ENCODE results near the gene MACF1.
"Not testable (repeated sequence)": the region's sequence is repeated elsewhere in the genome, so short reads cannot be mapped to it uniquely, and the experiment has no call there.

Gene MACF1

GRCh38 chr1:39515131-39516086 lies 310.9 kb downstream of the MACF1 start:
- H3K9ac ChIP-seq (ENCODE audit: low read length); H3K4me2 ChIP-seq (ENCODE audit: low read depth, low read length); H3K27ac ChIP-seq (ENCODE audit: low read length); DNase-seq; H2AFZ ChIP-seq (ENCODE audit: low read length); H4K20me1 ChIP-seq (ENCODE audit: insufficient read depth, low read length); H3K4me1 ChIP-seq (ENCODE audit: low read length); H3K9me3 ChIP-seq (replicated peaks; ENCODE audit: insufficient read depth, low read length); H3F3A ChIP-seq (ENCODE audit: insufficient read depth, low read length); H3K27me3 ChIP-seq (replicated peaks; ENCODE audit: insufficient read depth, low read length); H3K36me3 ChIP-seq (replicated peaks; ENCODE audit: insufficient read depth, low read length); H3K79me2 ChIP-seq (ENCODE audit: low read length); H3K4me3 ChIP-seq (ENCODE audit: low read length); H3K9me2 ChIP-seq (replicated peaks; ENCODE audit: insufficient read depth, low read length): not testable (repeated sequence)

DNA sequence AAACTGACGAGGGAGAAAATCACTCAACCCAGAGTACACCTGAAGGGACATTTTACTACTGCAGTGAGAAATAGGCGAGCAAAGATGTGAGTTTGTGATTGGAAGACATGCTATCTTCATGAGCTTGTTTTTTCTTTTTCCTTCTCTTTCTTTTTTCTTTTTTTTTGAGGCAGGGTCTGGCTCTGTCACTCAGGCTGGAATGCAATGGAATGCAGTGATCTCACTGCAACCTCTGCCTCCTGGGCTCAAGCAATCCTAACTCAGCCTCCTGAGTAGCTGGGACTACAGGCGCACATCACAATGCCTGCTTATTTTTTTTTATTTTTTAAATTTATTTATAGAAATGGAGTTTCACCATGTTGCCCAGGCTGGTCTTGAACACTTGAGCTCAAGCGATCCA lies 312.3 kb downstream of the MACF1 start:
- not testable (repeated sequence) for H3K79me2 ChIP-seq (ENCODE audit: low read length); H3K4me2 ChIP-seq (ENCODE audit: low read depth, low read length); H4K20me1 ChIP-seq (ENCODE audit: insufficient read depth, low read length); H3K27ac ChIP-seq (ENCODE audit: low read length); H3K36me3 ChIP-seq (replicated peaks; ENCODE audit: insufficient read depth, low read length); H3K9me3 ChIP-seq (replicated peaks; ENCODE audit: insufficient read depth, low read length); H3F3A ChIP-seq (ENCODE audit: insufficient read depth, low read length); H2AFZ ChIP-seq (ENCODE audit: low read length); H3K9ac ChIP-seq (ENCODE audit: low read length); H3K27me3 ChIP-seq (replicated peaks; ENCODE audit: insufficient read depth, low read length); DNase-seq; H3K4me3 ChIP-seq (ENCODE audit: low read length); H3K4me1 ChIP-seq (ENCODE audit: low read length); H3K9me2 ChIP-seq (replicated peaks; ENCODE audit: insufficient read depth, low read length)

- H3K27me3 ChIP-seq (replicated peaks; ENCODE audit: insufficient read depth, low read length); H3F3A ChIP-seq (ENCODE audit: insufficient read depth, low read length); H3K9ac ChIP-seq (ENCODE audit: low read length); DNase-seq; H3K9me3 ChIP-seq (replicated peaks; ENCODE audit: insufficient read depth, low read length); H3K79me2 ChIP-seq (ENCODE audit: low read length); H3K4me2 ChIP-seq (ENCODE audit: low read depth, low read length); H2AFZ ChIP-seq (ENCODE audit: low read length); H3K27ac ChIP-seq (ENCODE audit: low read length); H3K4me3 ChIP-seq (ENCODE audit: low read length); H3K4me1 ChIP-seq (ENCODE audit: low read length); H3K9me2 ChIP-seq (replicated peaks; ENCODE audit: insufficient read depth, low read length); H3K36me3 ChIP-seq (replicated peaks; ENCODE audit: insufficient read depth, low read length); H4K20me1 ChIP-seq (ENCODE audit: insufficient read depth, low read length): not testable (repeated sequence)
Measured at GRCh38 chr1:39517936-39518335, 313.4 kb downstream of the MACF1 start.

DNA sequence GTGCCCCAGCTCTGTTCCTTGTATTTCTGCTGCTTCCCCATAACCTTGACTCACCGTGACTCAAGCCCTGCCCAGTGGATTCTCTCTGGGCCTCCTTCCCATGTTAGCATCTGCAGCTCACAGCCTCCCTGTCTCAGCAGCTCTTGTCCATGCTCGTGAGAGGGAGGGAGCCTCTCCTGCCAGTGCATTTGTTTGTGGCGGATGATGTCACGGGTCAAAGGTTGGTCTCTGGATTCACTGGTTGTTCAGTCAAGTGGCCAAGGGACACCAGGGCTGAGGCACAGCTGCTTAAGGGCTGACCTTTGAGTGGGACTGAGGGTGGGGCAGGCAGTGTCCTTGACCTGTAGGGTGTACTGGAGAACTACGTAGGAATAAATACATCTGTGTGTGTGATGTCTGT lies 314.9 kb downstream of the MACF1 start:
- not testable (repeated sequence) for H3F3A ChIP-seq (ENCODE audit: insufficient read depth, low read length); DNase-seq; H3K9me2 ChIP-seq (replicated peaks; ENCODE audit: insufficient read depth, low read length); H3K36me3 ChIP-seq (replicated peaks; ENCODE audit: insufficient read depth, low read length); H3K4me1 ChIP-seq (ENCODE audit: low read length); H2AFZ ChIP-seq (ENCODE audit: low read length); H3K9me3 ChIP-seq (replicated peaks; ENCODE audit: insufficient read depth, low read length); H3K9ac ChIP-seq (ENCODE audit: low read length); H3K27ac ChIP-seq (ENCODE audit: low read length); H3K27me3 ChIP-seq (replicated peaks; ENCODE audit: insufficient read depth, low read length); H4K20me1 ChIP-seq (ENCODE audit: insufficient read depth, low read length); H3K4me2 ChIP-seq (ENCODE audit: low read depth, low read length); H3K4me3 ChIP-seq (ENCODE audit: low read length); H3K79me2 ChIP-seq (ENCODE audit: low read length)

DNA sequence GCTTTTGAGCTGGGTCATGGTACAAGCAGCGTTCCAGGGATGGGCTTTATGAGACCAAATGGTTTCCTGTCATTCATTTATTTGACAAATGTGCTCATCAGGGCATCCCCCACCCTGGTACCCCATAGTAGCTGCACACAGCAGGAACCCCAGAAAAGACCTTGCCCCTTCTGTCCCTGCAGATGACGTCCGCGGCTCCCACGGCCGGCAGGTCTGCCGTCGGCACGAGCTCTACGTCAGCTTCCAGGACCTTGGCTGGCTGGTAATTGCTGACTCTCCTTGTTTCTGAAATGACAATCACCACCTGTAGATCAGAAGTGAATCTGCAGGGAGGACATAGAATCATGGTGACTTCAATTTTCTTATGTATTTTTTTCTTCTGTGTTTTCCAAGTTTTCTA lies 317.7 kb downstream of the MACF1 start:
- not testable (repeated sequence) for H2AFZ ChIP-seq (ENCODE audit: low read length); H3K27ac ChIP-seq (ENCODE audit: low read length); H4K20me1 ChIP-seq (ENCODE audit: insufficient read depth, low read length); H3K4me2 ChIP-seq (ENCODE audit: low read depth, low read length); H3K36me3 ChIP-seq (replicated peaks; ENCODE audit: insufficient read depth, low read length); H3K9me2 ChIP-seq (replicated peaks; ENCODE audit: insufficient read depth, low read length); H3K9me3 ChIP-seq (replicated peaks; ENCODE audit: insufficient read depth, low read length); DNase-seq; H3K9ac ChIP-seq (ENCODE audit: low read length); H3K4me3 ChIP-seq (ENCODE audit: low read length); H3K27me3 ChIP-seq (replicated peaks; ENCODE audit: insufficient read depth, low read length)
- peaks cover 15% of the 10 kb centered on the region for H3K79me2 ChIP-seq (ENCODE audit: low read length)
- peaks cover 31% of the 10 kb centered on the region for H3K4me1 ChIP-seq (ENCODE audit: low read length)
- peaks cover 23% of the 10 kb centered on the region for H3F3A ChIP-seq (ENCODE audit: insufficient read depth, low read length)
